HG03159 (cell line): Measurements from ENCODE around the gene RPRD1B.

Source experiments
- ATAC-seq: cut with Tn5 transposase; IDR thresholded peaks from one replicate; pipeline ENCODE4 v1.9.1; 2021; ENCODE audit warnings: mild to moderate bottlenecking, moderate library complexity; ENCODE audit not compliant: unreplicated experiment

The RPRD1B gene

GRCh38 chr20:38117205-38117604 is 83.7 kb downstream of the RPRD1B start:
- no peak for ATAC-seq

- ATAC-seq, result no peak
These were observed 84.1 kb downstream of the RPRD1B start for GRCh38 chr20:38117635-38118034.

- ATAC-seq, result no peak
These were observed 85.9 kb downstream of the RPRD1B start for GRCh38 chr20:38119446-38119845.

- ATAC-seq, result no peak
These were observed 87.1 kb downstream of the RPRD1B start for GRCh38 chr20:38120625-38120988.

- ATAC-seq, result no peak
These were observed 88.2 kb downstream of the RPRD1B start for GRCh38 chr20:38121741-38122140.

GRCh38 chr20:38123021-38123587 is 89.6 kb downstream of the RPRD1B start:
- no peak for ATAC-seq

GRCh38 chr20:38125157-38126056 is 91.9 kb downstream of the RPRD1B start:
- no peak for ATAC-seq

GRCh38 chr20:38126146-38126921 is 92.8 kb downstream of the RPRD1B start:
- ATAC-seq, result no peak

- no peak for ATAC-seq
These were observed 93.5 kb downstream of the RPRD1B start for GRCh38 chr20:38126932-38127621.

GRCh38 chr20:38127920-38128528 is 94.5 kb downstream of the RPRD1B start:
- ATAC-seq, result no peak

- ATAC-seq, result no peak
These were observed 95.1 kb downstream of the RPRD1B start for GRCh38 chr20:38128691-38129090.

- no peak for ATAC-seq
These were observed 95.8 kb downstream of the RPRD1B start for GRCh38 chr20:38129248-38129865.

GRCh38 chr20:38129893-38130609 is 96.5 kb downstream of the RPRD1B start:
- ATAC-seq, result no peak

- ATAC-seq, result no peak
These were observed 97.4 kb downstream of the RPRD1B start for GRCh38 chr20:38130687-38131587.

- ATAC-seq, result no peak
These were observed 98.1 kb downstream of the RPRD1B start for GRCh38 chr20:38131588-38132121.

GRCh38 chr20:38132156-38132909 is 98.8 kb downstream of the RPRD1B start:
- ATAC-seq, result no peak

- ATAC-seq, result no peak
These were observed 99.5 kb downstream of the RPRD1B start for GRCh38 chr20:38132910-38133501.
